GM12891 (cell line): ENCODE measurements around the gene CCNA2.

Experiments
- PAX5 ChIP-seq: IDR thresholded peaks from 2 replicates; pipeline ENCODE4 v1.6.1; 2011; ENCODE audit warnings: low read length, moderate library complexity, mild to moderate bottlenecking; ENCODE audit not compliant: insufficient read depth, severe bottlenecking
- POLR2A ChIP-seq: IDR thresholded peaks from 2 replicates; pipeline ENCODE4 v1.6.1; 2011; ENCODE audit warnings: low read depth, low read length, control low read depth
- POLR2AphosphoS5 ChIP-seq: IDR thresholded peaks from 2 replicates; pipeline ENCODE4 v1.6.1; 2011; ENCODE audit warnings: low read depth, low read length, control low read depth
- SPI1 ChIP-seq: IDR thresholded peaks from 2 replicates; pipeline ENCODE4 v1.6.1; 2011; ENCODE audit warnings: low read depth, low read length, control low read depth
- TAF1 ChIP-seq: IDR thresholded peaks from 2 replicates; pipeline ENCODE4 v1.6.1; 2011; ENCODE audit warnings: low read depth, low read length, control low read depth

- TF ChIP-seq SPI1, result no peak
- TF ChIP-seq POLR2AphosphoS5, result no peak
- no peak for TF ChIP-seq POLR2A
- TF ChIP-seq TAF1, result no peak; the same call in 1 of the 2 replicates
- TF ChIP-seq PAX5, result no peak
Measured at GRCh38 chr4:121822796-121823504, 733 bp downstream of the CCNA2 start.
